Measurements from ENCODE around the gene PCSK4. TPM values are rescaled to one million over a fixed set of nuclear protein-coding genes. Genes with fewer than 3 reads are reported as not detected.

PCSK4 gene
- total and polyA plus RNA-seq, 12 donors, result 0.38 to 3.9 (median 1.4) TPM

GRCh38 chr19:1460033-1460995 lies 29.8 kb downstream of the PCSK4 start:
- H3K4me3 ChIP-seq, result no peak overlapping the region
- H3K27ac ChIP-seq, result no peak overlapping the region
- WGBS, 2 donors, result 93 to 94% methylated on average over 36 of the region's 36 CpGs
- H3K36me3 ChIP-seq, result peaks cover 0 to 18% (median 0%) of the 10 kb centered on the region in 9 donors
- intact Hi-C loops (cut with DNase I), result loop anchor here in 2 of 10 donors (10.0 kb wide), 1 partner anchor 54 kb away; the partner anchor contains the start of gene ADAMTSL5 (in 2 of the 2)
- peaks cover 0 to 24% (median 18%) of the 10 kb centered on the region in 9 donors for H3K4me1 ChIP-seq
- H3K9me3 ChIP-seq, result no peaks in the 10 kb centered on the region
- ATAC-seq, result no peak
- no peak for TF ChIP-seq CTCF (IDR thresholded peaks at IDR 0.05)
- H3K27me3 ChIP-seq, result peaks cover 19 to 54% (median 33%) of the 10 kb centered on the region in 7 donors
- no peak for DNase-seq

GRCh38 chr19:1459479-1459878 lies 30.7 kb downstream of the PCSK4 start:
- no peak for DNase-seq
- WGBS, 2 donors, result 70 to 80% methylated on average over 9 of the region's 9 CpGs
- H3K36me3 ChIP-seq, result peaks cover 0 to 18% (median 0%) of the 10 kb centered on the region in 9 donors
- no peak for TF ChIP-seq CTCF (IDR thresholded peaks at IDR 0.05)
- no peaks in the 10 kb centered on the region for H3K9me3 ChIP-seq
- intact Hi-C loops (cut with DNase I), result no loop called here
- no peak for ATAC-seq
- H3K4me1 ChIP-seq, result peaks cover 0 to 28% (median 22%) of the 10 kb centered on the region in 9 donors
- H3K27me3 ChIP-seq, result peaks cover 22 to 54% (median 37%) of the 10 kb centered on the region in 7 donors
- no peak overlapping the region for H3K4me3 ChIP-seq
- no peak overlapping the region for H3K27ac ChIP-seq

GRCh38 chr19:1457892-1458291 lies 32.3 kb downstream of the PCSK4 start:
- TF ChIP-seq CTCF (IDR thresholded peaks at IDR 0.05), result no peak
- ATAC-seq, result no peak
- intact Hi-C loops (cut with DNase I), result no loop called here
- 78% methylated on average over 16 of the region's 16 CpGs for WGBS, 2 donors
- Histone ChIP-seq H3K4me3 (no peak overlapping the region), H3K4me1 (peaks cover 7 to 40% (median 33%) of the 10 kb centered on the region in 9 donors), H3K27me3 (peaks cover 28 to 64% (median 49%) of the 10 kb centered on the region in 7 donors), H3K36me3 (peaks cover 0 to 18% (median 0%) of the 10 kb centered on the region in 9 donors), H3K9me3 (no peaks in the 10 kb centered on the region), H3K27ac (no peak overlapping the region)
- DNase-seq, result peak in 1 of 2 donors; percentile 6

GRCh38 chr19:1457031-1457739 lies 33.0 kb downstream of the PCSK4 start:
- ATAC-seq (no peak), DNase-seq (peak in 1 of 2 donors; percentile 10)
- Histone ChIP-seq H3K9me3 (no peaks in the 10 kb centered on the region), H3K27me3 (peaks cover 35 to 71% (median 56%) of the 10 kb centered on the region in 7 donors), H3K36me3 (peaks cover 0 to 18% (median 0%) of the 10 kb centered on the region in 9 donors), H3K4me1 (peaks cover 7 to 42% (median 37%) of the 10 kb centered on the region in 9 donors), H3K27ac (no peak overlapping the region), H3K4me3 (no peak overlapping the region)
- 11 to 13% methylated on average over 47 to 48 of the region's 48 CpGs for WGBS, 2 donors
- TF ChIP-seq CTCF (IDR thresholded peaks at IDR 0.05), result no peak
- intact Hi-C loops (cut with DNase I), result no loop called here
